PC-9 (cell line): ENCODE results near the gene CCDC9. TPM values are rescaled to one million over a fixed set of nuclear protein-coding genes. Genes with fewer than 3 reads are reported as not detected.

Experiments
- BruUV-seq: library from RNA; stranded (reverse); fragments of 400-500 nt; replicated peaks from 2 replicates; lab custom pipeline; 2021; lab: Mats Ljungman, UMichigan
- CTCF ChIA-PET: fragments of 300-600 bp; sonication (Branson Sonifier 250); formaldehyde crosslinking; loops from one replicate; lab custom pipeline; 2022; ENCODE audit warnings: antibody characterized with exemption; lab: Charles Lee
- POLR2A ChIA-PET: fragments of 300-600 bp; sonication (Branson Sonifier 250); formaldehyde crosslinking; loops from one replicate; lab custom pipeline; 2022; ENCODE audit warnings: antibody characterized with exemption; ENCODE audit not compliant: unreplicated experiment; lab: Charles Lee
- DNase-seq, 2 experiments: peaks; one replicate each; pipeline versions ENCODE4 v3.0.0 to v3.0.0-alpha.2; 2015 to 2022; ENCODE audit warnings: mixed read lengths in 1 of 2
- H2AFZ ChIP-seq: fragments of 200-600 bp; sonication (generic); 2 replicates; pipeline ENCODE4 v1.8.1; 2017; ENCODE audit warnings: antibody characterized with exemption
- H3F3A ChIP-seq: fragments of 200-600 bp; sonication (generic); 2 replicates; pipeline ENCODE4 v1.8.1; 2017; ENCODE audit warnings: antibody characterized with exemption, mild to moderate bottlenecking, low read depth; ENCODE audit not compliant: insufficient read depth
- H3K27ac ChIP-seq: fragments of 200-600 bp; sonication (generic); 2 replicates; pipeline ENCODE4 v1.6.1; 2016; ENCODE audit warnings: mixed run types
- H3K27me3 ChIP-seq: fragments of 200-600 bp; sonication (generic); 2 replicates; pipeline ENCODE4 v1.6.1; 2016; ENCODE audit warnings: low read depth, mixed run types; ENCODE audit not compliant: insufficient read depth
- H3K36me3 ChIP-seq: fragments of 200-600 bp; sonication (generic); 2 replicates; pipeline ENCODE4 v1.6.1; 2016; ENCODE audit warnings: low read depth, mixed run types
- H3K4me1 ChIP-seq: fragments of 200-600 bp; sonication (generic); replicated peaks from 2 replicates; pipeline ENCODE4 v1.6.1; 2016; ENCODE audit warnings: mixed run types; ENCODE audit not compliant: insufficient read depth
- H3K4me2 ChIP-seq: fragments of 200-600 bp; sonication (generic); 2 replicates; pipeline ENCODE4 v1.6.1; 2017; ENCODE audit warnings: mixed run types
- H3K4me3 ChIP-seq: fragments of 200-600 bp; sonication (generic); 2 replicates; pipeline ENCODE4 v1.6.1; 2016; ENCODE audit warnings: mixed run types
- H3K79me2 ChIP-seq: fragments of 200-600 bp; sonication (generic); 2 replicates; pipeline ENCODE4 v1.6.1; 2017; ENCODE audit warnings: low read depth, mixed run types
- H3K9me2 ChIP-seq: fragments of 200-600 bp; sonication (generic); 2 replicates; pipeline ENCODE4 v1.8.1; 2017; ENCODE audit warnings: mild to moderate bottlenecking; ENCODE audit not compliant: insufficient read depth
- H3K9me3 ChIP-seq: fragments of 200-600 bp; sonication (generic); 2 replicates; pipeline ENCODE4 v1.8.1; 2016; ENCODE audit warnings: low read depth; ENCODE audit not compliant: insufficient read depth
- H4K20me1 ChIP-seq: fragments of 200-600 bp; sonication (generic); 2 replicates; pipeline ENCODE4 v1.8.1; 2017; ENCODE audit not compliant: insufficient read depth
- EZH2 ChIP-seq: fragments of 200-600 bp; sonication (generic); IDR thresholded peaks from 2 replicates; pipeline ENCODE4 v1.8.0; 2017; ENCODE audit warnings: antibody characterized with exemption, low read depth
- intact Hi-C: fragments of 100-400 bp; cut with micrococcal nuclease; formaldehyde crosslinking; loops from one replicate; pipeline ENCODE4 v1.10.0; 2022; ENCODE audit not compliant: unreplicated experiment
- total RNA-seq: library from RNA; stranded (reverse); gene quantifications from 2 replicates; pipeline ENCODE4 v1.2.3, GENCODE V29; 2021
- TF ChIP-seq, protein P1 (sequence below): fragments of 200-600 bp; sonication (generic); conservative IDR thresholded peaks from 2 replicates; pipeline ENCODE4 v1.6.1; 2017; ENCODE audit warnings: mixed run types, antibody characterized with exemption, mild to moderate bottlenecking, moderate library complexity

Gene CCDC9
- total RNA-seq, 1 experiment from 2014 or later = 37.0 TPM

DNA sequence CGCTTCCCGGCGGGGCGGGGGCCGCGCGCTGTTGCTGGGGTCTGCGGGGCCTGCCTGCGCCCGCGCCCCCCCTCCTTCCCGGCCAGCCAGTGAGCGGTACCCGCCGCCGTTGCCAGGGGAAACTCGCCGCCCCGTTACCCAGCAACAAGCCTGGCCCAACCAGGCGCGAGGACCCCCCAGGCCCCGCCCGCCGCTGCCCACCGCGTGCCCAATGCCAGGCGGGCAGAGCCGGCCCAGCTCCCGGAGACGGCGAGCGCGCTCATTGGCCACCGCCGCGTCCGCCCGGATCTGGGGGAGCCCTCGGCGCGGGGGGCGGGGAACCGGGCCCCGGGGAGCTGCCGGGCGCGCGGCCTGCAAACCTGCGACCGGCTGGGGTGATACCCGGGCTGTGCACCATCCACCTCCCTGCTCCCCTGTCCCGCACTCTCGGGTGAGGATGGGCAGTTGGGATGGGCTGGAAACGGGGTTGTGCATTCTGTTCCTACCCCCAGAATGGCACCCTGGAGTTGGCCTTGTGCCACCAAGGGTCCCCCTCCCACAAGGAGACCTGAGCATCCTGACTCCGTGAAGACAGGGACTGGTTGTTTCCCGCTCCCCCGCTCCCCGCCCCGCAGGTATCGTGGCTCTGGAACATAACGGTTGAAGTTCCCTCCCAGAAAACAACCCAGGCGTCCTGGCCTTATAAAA, 16.6 kb upstream of the CCDC9 start:
- Histone ChIP-seq H3K9me3 (no peaks in the 10 kb centered on the region), H3K9me2 (no peaks in the 10 kb centered on the region), H3F3A (peaks cover 59% of the 10 kb centered on the region), H4K20me1 (no peaks in the 10 kb centered on the region), H3K4me2 (no peak overlapping the region), H3K36me3 (no peaks in the 10 kb centered on the region), H3K79me2 (no peaks in the 10 kb centered on the region), H3K27me3 (no peaks in the 10 kb centered on the region), H3K4me3 (no peak overlapping the region), H2AFZ (no peak overlapping the region), H3K27ac (no peak overlapping the region), H3K4me1 (peaks cover 25% of the 10 kb centered on the region)
- POLR2A ChIA-PET = no interaction called here
- TF ChIP-seq EZH2 = no peak
- TF ChIP-seq, protein P1, sequence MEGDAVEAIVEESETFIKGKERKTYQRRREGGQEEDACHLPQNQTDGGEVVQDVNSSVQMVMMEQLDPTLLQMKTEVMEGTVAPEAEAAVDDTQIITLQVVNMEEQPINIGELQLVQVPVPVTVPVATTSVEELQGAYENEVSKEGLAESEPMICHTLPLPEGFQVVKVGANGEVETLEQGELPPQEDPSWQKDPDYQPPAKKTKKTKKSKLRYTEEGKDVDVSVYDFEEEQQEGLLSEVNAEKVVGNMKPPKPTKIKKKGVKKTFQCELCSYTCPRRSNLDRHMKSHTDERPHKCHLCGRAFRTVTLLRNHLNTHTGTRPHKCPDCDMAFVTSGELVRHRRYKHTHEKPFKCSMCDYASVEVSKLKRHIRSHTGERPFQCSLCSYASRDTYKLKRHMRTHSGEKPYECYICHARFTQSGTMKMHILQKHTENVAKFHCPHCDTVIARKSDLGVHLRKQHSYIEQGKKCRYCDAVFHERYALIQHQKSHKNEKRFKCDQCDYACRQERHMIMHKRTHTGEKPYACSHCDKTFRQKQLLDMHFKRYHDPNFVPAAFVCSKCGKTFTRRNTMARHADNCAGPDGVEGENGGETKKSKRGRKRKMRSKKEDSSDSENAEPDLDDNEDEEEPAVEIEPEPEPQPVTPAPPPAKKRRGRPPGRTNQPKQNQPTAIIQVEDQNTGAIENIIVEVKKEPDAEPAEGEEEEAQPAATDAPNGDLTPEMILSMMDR = no peak
- intact Hi-C loops = loop anchor here (2.0 to 5.0 kb wide), 2 partner anchors 13 to 227 kb away; no protein-coding TSS in a partner anchor
- DNase-seq = no peak
- CTCF ChIA-PET = no interaction called here
- no TSS peak for BruUV-seq

DNA sequence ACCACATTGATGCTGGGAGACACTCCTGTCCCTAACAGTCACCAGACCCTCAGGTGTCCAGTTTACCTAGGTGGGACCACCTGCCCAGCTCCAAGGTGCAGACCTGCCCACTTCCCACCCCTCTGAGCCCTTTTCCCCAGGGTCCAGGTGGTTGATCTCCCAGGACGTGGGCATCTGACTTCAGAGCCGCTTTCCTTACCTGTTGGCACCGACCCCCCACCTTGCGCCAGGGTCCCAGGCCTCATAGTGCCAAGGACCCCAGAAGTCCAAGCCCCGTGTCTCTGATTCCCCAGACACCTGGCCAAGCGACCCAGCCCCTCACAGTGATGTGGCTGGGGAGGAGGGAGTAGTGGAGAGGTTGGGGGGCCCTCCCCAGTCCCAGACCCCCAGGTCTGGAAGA, 15.8 kb upstream of the CCDC9 start:
- POLR2A ChIA-PET = interaction anchor here (0.6 kb wide), 5 partner anchors 30 to 1123 kb away, joined by 3 to 36 read pairs (median 5); partner anchors contain the start of genes SYNGR4, TMEM143 and ZC3H4
- H2AFZ ChIP-seq = no peak overlapping the region
- TSS peak; percentile 31 for BruUV-seq

More for the DNA sequence above, 15.8 kb upstream of the CCDC9 start:
- Histone ChIP-seq H3K27ac (0 out of 2 replicates have a peak overlapping the region, but pooled peaks have one; percentile 6), H3K27me3 (no peaks in the 10 kb centered on the region), H3K79me2 (no peaks in the 10 kb centered on the region), H3K9me3 (no peaks in the 10 kb centered on the region), H3F3A (peaks cover 55% of the 10 kb centered on the region), H3K36me3 (no peaks in the 10 kb centered on the region), H3K4me3 (peak overlapping the region; percentile 44; the same call in 1 of the 2 replicates), H3K4me1 (peaks cover 26% of the 10 kb centered on the region), H3K9me2 (no peaks in the 10 kb centered on the region), H3K4me2 (peak overlapping the region; percentile 84), H4K20me1 (no peaks in the 10 kb centered on the region)
- intact Hi-C loops = loop anchor here (2.0 to 5.0 kb wide), 2 partner anchors 14 to 228 kb away; no protein-coding TSS in a partner anchor
- CTCF ChIA-PET = interaction anchor here (0.7 kb wide), 1 partner anchor 188 kb away, joined by 4 read pairs; no protein-coding TSS in a partner anchor
- TF ChIP-seq, protein P1 = no peak
- TF ChIP-seq EZH2 = no peak
- no peak for DNase-seq
